ENCODE measurements around the gene RCAN1. TPM values are rescaled to one million over a fixed set of nuclear protein-coding genes. Genes with fewer than 3 reads are reported as not detected.

RCAN1 gene
- total and polyA plus RNA-seq, 11 donors, result 33.7 to 102 (median 57.6) TPM

- 89 to 94% (median 93%) methylated on average over 8 of the region's 8 CpGs for WGBS, 4 donors
- peak overlapping the region in 9 of 12 donors; percentile 8 to 78 (median 39) for H3K27ac ChIP-seq
Measured at GRCh38 chr21:34536311-34536710, 78.6 kb downstream of the RCAN1 start.

GRCh38 chr21:34535886-34536285 lies 79.0 kb downstream of the RCAN1 start:
- Histone ChIP-seq H3K27ac (peak overlapping the region in 5 of 12 donors; percentile 12 to 78 (median 61)), H3K9me3 (no peaks in the 10 kb centered on the region), H3K4me1 (peaks cover 0 to 40% (median 21%) of the 10 kb centered on the region in 12 donors), H3K4me3 (no peak overlapping the region), H3K27me3 (no peaks in the 10 kb centered on the region), H3K36me3 (no peaks in the 10 kb centered on the region)
- ATAC-seq, result no peak
- DNase-seq, result no peak
- TF ChIP-seq, protein P1, sequence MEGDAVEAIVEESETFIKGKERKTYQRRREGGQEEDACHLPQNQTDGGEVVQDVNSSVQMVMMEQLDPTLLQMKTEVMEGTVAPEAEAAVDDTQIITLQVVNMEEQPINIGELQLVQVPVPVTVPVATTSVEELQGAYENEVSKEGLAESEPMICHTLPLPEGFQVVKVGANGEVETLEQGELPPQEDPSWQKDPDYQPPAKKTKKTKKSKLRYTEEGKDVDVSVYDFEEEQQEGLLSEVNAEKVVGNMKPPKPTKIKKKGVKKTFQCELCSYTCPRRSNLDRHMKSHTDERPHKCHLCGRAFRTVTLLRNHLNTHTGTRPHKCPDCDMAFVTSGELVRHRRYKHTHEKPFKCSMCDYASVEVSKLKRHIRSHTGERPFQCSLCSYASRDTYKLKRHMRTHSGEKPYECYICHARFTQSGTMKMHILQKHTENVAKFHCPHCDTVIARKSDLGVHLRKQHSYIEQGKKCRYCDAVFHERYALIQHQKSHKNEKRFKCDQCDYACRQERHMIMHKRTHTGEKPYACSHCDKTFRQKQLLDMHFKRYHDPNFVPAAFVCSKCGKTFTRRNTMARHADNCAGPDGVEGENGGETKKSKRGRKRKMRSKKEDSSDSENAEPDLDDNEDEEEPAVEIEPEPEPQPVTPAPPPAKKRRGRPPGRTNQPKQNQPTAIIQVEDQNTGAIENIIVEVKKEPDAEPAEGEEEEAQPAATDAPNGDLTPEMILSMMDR (IDR thresholded peaks at IDR 0.05), result no peak
- TF ChIP-seq POLR2A (IDR thresholded peaks at IDR 0.05), result no peak
- intact Hi-C loops (cut with DNase I), result loop anchor here in 1 of 10 donors (5.0 kb wide), 1 partner anchor 46 kb away; no protein-coding TSS in a partner anchor
- 92 to 98% (median 97%) methylated on average over 3 of the region's 3 CpGs for WGBS, 4 donors

More at GRCh38 chr21:34536311-34536710, 78.6 kb downstream of the RCAN1 start:
- Histone ChIP-seq H3K4me3 (no peak overlapping the region), H3K36me3 (no peaks in the 10 kb centered on the region), H3K27me3 (no peaks in the 10 kb centered on the region), H3K9me3 (no peaks in the 10 kb centered on the region), H3K4me1 (peaks cover 0 to 35% (median 21%) of the 10 kb centered on the region in 12 donors)
- DNase-seq, result no peak
- intact Hi-C loops (cut with DNase I), result loop anchor here in 1 of 10 donors (5.0 kb wide), 1 partner anchor 46 kb away; no protein-coding TSS in a partner anchor
- no peak for ATAC-seq
- TF ChIP-seq, protein P1 (IDR thresholded peaks at IDR 0.05), result no peak
- TF ChIP-seq POLR2A (IDR thresholded peaks at IDR 0.05), result no peak

- Histone ChIP-seq H3K4me1 (peaks cover 0 to 42% (median 21%) of the 10 kb centered on the region in 12 donors), H3K27ac (no peak overlapping the region), H3K4me3 (no peak overlapping the region), H3K9me3 (no peaks in the 10 kb centered on the region), H3K27me3 (no peaks in the 10 kb centered on the region), H3K36me3 (no peaks in the 10 kb centered on the region)
- 69 to 83% (median 78%) methylated on average over 3 to 4 of the region's 4 CpGs for WGBS, 4 donors
- intact Hi-C loops (cut with DNase I), result loop anchor here in 1 of 10 donors (5.0 kb wide), 1 partner anchor 48 kb away; no protein-coding TSS in a partner anchor
- no peak for ATAC-seq
- TF ChIP-seq, protein P1 (IDR thresholded peaks at IDR 0.05), result no peak
- TF ChIP-seq POLR2A (IDR thresholded peaks at IDR 0.05), result no peak
- DNase-seq, result no peak
Measured at GRCh38 chr21:34534522-34534921, 80.4 kb downstream of the RCAN1 start.

DNA sequence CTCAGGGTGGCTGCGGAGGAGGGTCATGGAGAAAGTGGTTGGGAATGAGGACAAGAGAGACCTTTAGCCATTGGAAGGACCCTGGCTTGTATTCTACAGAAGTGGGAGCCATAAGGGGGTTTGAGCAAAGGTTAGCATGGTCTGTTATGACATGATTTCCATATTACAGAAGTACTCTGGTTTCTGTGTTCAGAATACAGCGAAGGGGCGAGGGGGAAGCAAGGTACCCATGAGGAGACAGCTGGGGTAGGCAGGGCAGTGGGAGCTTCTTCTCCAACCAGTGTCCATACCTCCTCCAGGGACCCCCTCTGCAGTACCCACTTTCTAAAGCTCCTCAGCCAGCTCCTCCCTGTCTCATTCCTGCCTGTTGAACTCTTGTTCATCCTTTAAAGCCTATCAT lies 81.0 kb downstream of the RCAN1 start:
- DNase-seq (no peak), ATAC-seq (no peak)
- no peaks in the 10 kb centered on the region for H3K27me3 ChIP-seq
- WGBS, 4 donors, result 79 to 99% (median 86%) methylated on average over 3 of the region's 3 CpGs
- H3K9me3 ChIP-seq, result no peaks in the 10 kb centered on the region
- no peak overlapping the region for H3K4me3 ChIP-seq
- peaks cover 0 to 42% (median 21%) of the 10 kb centered on the region in 12 donors for H3K4me1 ChIP-seq
- intact Hi-C loops (cut with DNase I), result loop anchor here in 1 of 10 donors (5.0 kb wide), 1 partner anchor 48 kb away; no protein-coding TSS in a partner anchor
- no peak overlapping the region for H3K27ac ChIP-seq
- no peaks in the 10 kb centered on the region for H3K36me3 ChIP-seq
- TF ChIP-seq, protein P1 (IDR thresholded peaks at IDR 0.05), result no peak
- no peak for TF ChIP-seq POLR2A (IDR thresholded peaks at IDR 0.05)
